K562 (cell line): ENCODE results near the gene RUNDC3A. TPM values are rescaled to one million over a fixed set of nuclear protein-coding genes. Genes with fewer than 3 reads are reported as not detected.

Source experiments
- HLTF ChIP-seq: fragments of 450-650 bp; IDR thresholded peaks from 2 replicates; pipeline ENCODE4 v1.6.1; 2016
- HMGXB4 ChIP-seq: sonication (generic); formaldehyde crosslinking; IDR thresholded peaks from 2 replicates; pipeline ENCODE4 v1.8.1; 2023; ENCODE audit warnings: mild to moderate bottlenecking, missing genetic modification reagents
- MYBL2 ChIP-seq, 2 experiments: fragments of 450-650 bp in 1 of 2; sonication (generic) in 1 of 2; formaldehyde crosslinking in 1 of 2; IDR thresholded peaks; 2 replicates each; pipeline versions ENCODE4 v1.6.1 to v1.8.1; 2017 to 2022; ENCODE audit warnings: borderline replicate concordance in 1 of 2, inconsistent platforms in 1 of 2, low read depth in 1 of 2, mild to moderate bottlenecking in 1 of 2, missing genetic modification reagents in 1 of 2, moderate library complexity in 1 of 2
- POLR2AphosphoS5 ChIP-seq: IDR thresholded peaks from 2 replicates; pipeline ENCODE4 v1.6.1; 2011; ENCODE audit warnings: mild to moderate bottlenecking, low read depth, low read length, moderate library complexity; ENCODE audit not compliant: control insufficient read depth, insufficient read depth
- RBM15 ChIP-seq: fragments of 200-400 bp; formaldehyde crosslinking; IDR thresholded peaks from 2 replicates; pipeline ENCODE4 v1.6.1; 2018; ENCODE audit warnings: mild to moderate bottlenecking, low read length, moderate library complexity; ENCODE audit not compliant: insufficient read depth
- SREBF1 ChIP-seq: fragments of 150-350 bp; IDR thresholded peaks from 2 replicates; pipeline ENCODE4 v1.6.1; 2014; ENCODE audit warnings: antibody characterized with exemption, low read depth, low read length, borderline replicate concordance
- ZBTB1 ChIP-seq: sonication (generic); formaldehyde crosslinking; IDR thresholded peaks from 2 replicates; pipeline ENCODE4 v1.8.1; 2023; ENCODE audit warnings: missing genetic modification reagents, low read depth, mild to moderate bottlenecking, borderline replicate concordance
- ZNF609 ChIP-seq: sonication (generic); formaldehyde crosslinking; IDR thresholded peaks from 2 replicates; pipeline ENCODE4 v1.8.1; 2023; ENCODE audit warnings: missing genetic modification reagents, mild to moderate bottlenecking, borderline replicate concordance
- ZNF830 ChIP-seq: fragments of 250-450 bp; sonication (Bioruptor Pico); IDR thresholded peaks from 2 replicates; pipeline ENCODE4 v1.5.0; 2021; ENCODE audit warnings: mild to moderate bottlenecking
- polyA plus RNA-seq, 8 experiments: library from polyadenylated mRNA; depleted of rRNA in 4 of 8; stranded (reverse) in 5 of 8; unstranded in 3 of 8; fragments of >200 nt; fragmentation: Nextera tagmentation in 2 of 8; fragmentation: Illumina TruSeq in 1 of 8; extraction: Ambion mirVana in 2 of 8; extraction: Trizol in 1 of 8; gene quantifications; 2 replicates each; pipeline versions ENCODE4 v1.2.1 to v1.2.3, GENCODE V29; 2011 to 2014; ENCODE audit warnings: inconsistent platforms in 1 of 8, missing spikeins in 1 of 8
- total RNA-seq, 7 experiments: library from RNA; depleted of rRNA in 6 of 7; stranded (reverse); fragments of >200 nt in 6 of 7; fragmentation: Illumina TruSeq in 2 of 7; extraction: Trizol in 2 of 7; gene quantifications; 2 replicates each; pipeline versions ENCODE4 v1.2.1 to v1.2.3, GENCODE V29; 2011 to 2021; ENCODE audit warnings: low replicate concordance in 1 of 7
- TF ChIP-seq, protein P1 (sequence below): fragments of 250-450 bp; sonication (Bioruptor Pico); IDR thresholded peaks from 2 replicates; pipeline ENCODE4 v1.4.0; 2020; ENCODE audit warnings: mild to moderate bottlenecking

The RUNDC3A gene
- total and polyA plus RNA-seq, 9 of the 15 experiments (the other 6 are each of a cell fraction or from before 2014, with no cell fraction given), result not detected

- TF ChIP-seq, protein P1, sequence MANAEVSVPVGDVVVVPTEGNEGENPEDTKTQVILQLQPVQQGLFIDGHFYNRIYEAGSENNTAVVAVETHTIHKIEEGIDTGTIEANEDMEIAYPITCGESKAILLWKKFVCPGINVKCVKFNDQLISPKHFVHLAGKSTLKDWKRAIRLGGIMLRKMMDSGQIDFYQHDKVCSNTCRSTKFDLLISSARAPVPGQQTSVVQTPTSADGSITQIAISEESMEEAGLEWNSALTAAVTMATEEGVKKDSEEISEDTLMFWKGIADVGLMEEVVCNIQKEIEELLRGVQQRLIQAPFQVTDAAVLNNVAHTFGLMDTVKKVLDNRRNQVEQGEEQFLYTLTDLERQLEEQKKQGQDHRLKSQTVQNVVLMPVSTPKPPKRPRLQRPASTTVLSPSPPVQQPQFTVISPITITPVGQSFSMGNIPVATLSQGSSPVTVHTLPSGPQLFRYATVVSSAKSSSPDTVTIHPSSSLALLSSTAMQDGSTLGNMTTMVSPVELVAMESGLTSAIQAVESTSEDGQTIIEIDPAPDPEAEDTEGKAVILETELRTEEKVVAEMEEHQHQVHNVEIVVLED, result no peak
- TF ChIP-seq MYBL2 (IDR thresholded peaks at IDR 0.05; ENCODE audit: low read depth) (peak; percentile 61; the same call in 1 of the 2 replicates), MYBL2 (CRISPR knock-in tag; IDR thresholded peaks at IDR 0.05; ENCODE audit: borderline replicate concordance) (no peak), ZNF830 (CRISPR knock-in tag) (no peak), HLTF (peak; percentile 99), SREBF1 (no peak), ZBTB1 (CRISPR knock-in tag) (no peak), RBM15 (no peak), HMGXB4 (peak; percentile 34; the same call in 1 of the 2 replicates), ZNF609 (CRISPR knock-in tag) (peak; percentile 98; the same call in 1 of the 2 replicates), POLR2AphosphoS5 (peak; percentile 100)
Observed at GRCh38 chr17:44266402-44267164, 41.8 kb upstream of the RUNDC3A start (continued).
